Epithelial cell of esophagus (primary cell): ENCODE results near the gene CNNM4.

Source experiments
- DNase-seq: peaks from one replicate; pipeline ENCODE4 v3.0.0; 2010; ENCODE audit warnings: low read depth
- H3K4me3 ChIP-seq: 2 replicates; pipeline ENCODE4 v1.5.1; 2011; ENCODE audit warnings: mild to moderate bottlenecking, low read length, control low read depth
- CTCF ChIP-seq: IDR thresholded peaks from 2 replicates; pipeline ENCODE4 v1.5.1; 2011; ENCODE audit warnings: low read depth, mild to moderate bottlenecking, low read length, control low read depth, inconsistent platforms; ENCODE audit not compliant: insufficient read depth; ENCODE audit errors: missing control alignments

The CNNM4 gene

GRCh38 chr2:96730212-96730611 is 30.5 kb upstream of the CNNM4 start:
- no peak for TF ChIP-seq CTCF
- no peak overlapping the region for H3K4me3 ChIP-seq

GRCh38 chr2:96733931-96734330 is 26.8 kb upstream of the CNNM4 start:
- no peak for TF ChIP-seq CTCF
- peak; percentile 65 for DNase-seq
- no peak overlapping the region for H3K4me3 ChIP-seq

More at GRCh38 chr2:96730212-96730611, 30.5 kb upstream of the CNNM4 start:
- DNase-seq = peak; percentile 93

GRCh38 chr2:96734880-96735583 is 25.7 kb upstream of the CNNM4 start:
- TF ChIP-seq CTCF = no peak
- no peak for DNase-seq
- no peak overlapping the region for H3K4me3 ChIP-seq

- no peak overlapping the region for H3K4me3 ChIP-seq
- DNase-seq = no peak
- no peak for TF ChIP-seq CTCF
Measured at GRCh38 chr2:96737251-96737650, 23.5 kb upstream of the CNNM4 start.

GRCh38 chr2:96737831-96738230 is 22.9 kb upstream of the CNNM4 start:
- no peak overlapping the region for H3K4me3 ChIP-seq
- no peak for TF ChIP-seq CTCF
- no peak for DNase-seq

GRCh38 chr2:96739076-96739632 is 21.5 kb upstream of the CNNM4 start:
- TF ChIP-seq CTCF = no peak
- peak overlapping the region; percentile 73 for H3K4me3 ChIP-seq
- DNase-seq = no peak
